ENCODE measurements around the gene PRKCB.
"Not testable (repeated sequence)": the region's sequence is repeated elsewhere in the genome, so short reads cannot be mapped to it uniquely, and the experiment has no call there.

PRKCB gene

DNA sequence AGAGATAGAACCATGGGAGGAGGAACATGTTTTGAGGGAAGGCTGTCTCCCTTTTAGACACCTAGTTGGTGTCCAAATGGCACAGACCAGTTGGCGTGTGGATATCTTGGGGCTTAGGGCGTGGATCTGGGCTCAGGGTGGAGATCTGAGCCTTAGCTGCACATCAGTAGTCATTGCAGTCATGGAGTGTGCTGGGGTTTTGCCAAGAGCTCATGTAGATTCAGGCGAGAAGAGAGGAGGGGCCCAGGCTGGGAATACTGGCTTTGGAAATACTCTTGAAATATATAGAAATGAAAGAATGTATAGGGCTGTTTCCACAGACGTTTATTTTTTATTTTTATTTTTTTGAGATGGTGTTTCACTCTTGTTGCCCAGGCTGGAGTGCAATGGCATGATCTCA is 92.0 kb downstream of the PRKCB start:
- no peak overlapping the region for H3K4me3 ChIP-seq (ENCODE audit: control insufficient read depth, low read depth, low read length)
- no peak for DNase-seq (ENCODE audit: low read depth)
- TF ChIP-seq, protein P1, sequence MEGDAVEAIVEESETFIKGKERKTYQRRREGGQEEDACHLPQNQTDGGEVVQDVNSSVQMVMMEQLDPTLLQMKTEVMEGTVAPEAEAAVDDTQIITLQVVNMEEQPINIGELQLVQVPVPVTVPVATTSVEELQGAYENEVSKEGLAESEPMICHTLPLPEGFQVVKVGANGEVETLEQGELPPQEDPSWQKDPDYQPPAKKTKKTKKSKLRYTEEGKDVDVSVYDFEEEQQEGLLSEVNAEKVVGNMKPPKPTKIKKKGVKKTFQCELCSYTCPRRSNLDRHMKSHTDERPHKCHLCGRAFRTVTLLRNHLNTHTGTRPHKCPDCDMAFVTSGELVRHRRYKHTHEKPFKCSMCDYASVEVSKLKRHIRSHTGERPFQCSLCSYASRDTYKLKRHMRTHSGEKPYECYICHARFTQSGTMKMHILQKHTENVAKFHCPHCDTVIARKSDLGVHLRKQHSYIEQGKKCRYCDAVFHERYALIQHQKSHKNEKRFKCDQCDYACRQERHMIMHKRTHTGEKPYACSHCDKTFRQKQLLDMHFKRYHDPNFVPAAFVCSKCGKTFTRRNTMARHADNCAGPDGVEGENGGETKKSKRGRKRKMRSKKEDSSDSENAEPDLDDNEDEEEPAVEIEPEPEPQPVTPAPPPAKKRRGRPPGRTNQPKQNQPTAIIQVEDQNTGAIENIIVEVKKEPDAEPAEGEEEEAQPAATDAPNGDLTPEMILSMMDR (IDR thresholded peaks at IDR 0.05; ENCODE audit: control insufficient read depth, insufficient read depth, low read depth, low read length, missing control alignments), result no peak

DNA sequence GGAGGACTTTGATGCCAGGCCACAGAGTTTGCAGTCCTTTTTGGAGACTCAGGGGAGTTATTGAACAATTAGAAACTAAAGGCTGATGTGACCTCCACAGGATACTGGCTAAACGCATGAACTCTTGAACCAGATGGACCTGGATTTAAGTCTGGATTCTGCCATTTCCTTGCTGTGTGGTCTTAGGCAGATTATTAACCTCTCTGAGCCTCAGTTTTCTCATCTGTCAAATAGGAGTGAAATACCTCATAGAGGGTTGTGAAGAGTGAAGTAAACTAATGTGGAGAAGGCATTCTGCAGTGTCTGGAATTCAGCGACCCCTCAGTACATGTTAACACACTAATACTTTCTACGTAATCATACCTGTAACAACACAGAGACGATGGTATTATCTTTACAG is 93.5 kb downstream of the PRKCB start:
- H3K4me3 ChIP-seq (ENCODE audit: control insufficient read depth, low read depth, low read length), result no peak overlapping the region
- TF ChIP-seq, protein P1 (IDR thresholded peaks at IDR 0.05; ENCODE audit: control insufficient read depth, insufficient read depth, low read depth, low read length, missing control alignments), result no peak
- DNase-seq (ENCODE audit: low read depth), result no peak

DNA sequence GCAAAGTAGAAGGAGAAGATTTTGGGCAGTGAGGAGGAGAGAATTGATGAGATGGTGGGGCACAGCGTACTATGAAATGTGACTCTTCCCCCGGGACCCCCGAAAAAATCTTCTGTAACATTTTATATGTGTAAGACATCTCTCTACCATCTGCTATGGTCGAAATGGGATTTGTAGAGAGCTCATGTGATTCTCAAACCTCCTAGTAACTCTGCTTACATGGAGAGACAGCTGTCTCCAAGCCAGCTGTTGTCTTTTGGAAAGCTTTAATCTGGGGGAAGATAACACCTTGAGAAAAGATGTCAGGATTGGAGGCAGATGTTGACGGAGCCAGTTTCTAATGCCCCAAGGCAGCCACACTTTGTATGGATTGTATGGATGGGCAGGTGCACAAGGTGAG is 94.1 kb downstream of the PRKCB start:
- no peak for DNase-seq (ENCODE audit: low read depth)
- H3K4me3 ChIP-seq (ENCODE audit: control insufficient read depth, low read depth, low read length), result no peak overlapping the region
- TF ChIP-seq, protein P1 (IDR thresholded peaks at IDR 0.05; ENCODE audit: control insufficient read depth, insufficient read depth, low read depth, low read length, missing control alignments), result no peak

DNA sequence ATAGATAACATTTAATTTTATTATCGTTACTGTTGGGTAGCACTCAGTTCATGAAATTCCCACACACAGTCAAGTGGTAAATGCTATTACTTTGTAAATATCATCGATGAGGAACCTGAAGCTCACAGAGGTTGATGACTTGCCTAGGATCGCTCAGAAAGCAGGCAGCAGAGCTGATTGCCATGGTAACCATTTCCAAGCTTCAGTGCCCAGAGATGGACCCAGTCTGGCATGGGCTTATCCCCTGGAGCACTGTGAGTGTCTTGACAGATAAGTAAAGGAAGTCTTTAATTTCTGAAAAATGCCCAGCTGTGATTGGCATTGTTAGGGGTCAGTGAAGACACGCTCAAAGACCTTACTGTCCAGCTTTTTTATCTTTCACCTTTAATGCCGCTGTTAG is 95.0 kb downstream of the PRKCB start:
- no peak overlapping the region for H3K4me3 ChIP-seq (ENCODE audit: control insufficient read depth, low read depth, low read length)
- DNase-seq (ENCODE audit: low read depth), result no peak
- TF ChIP-seq, protein P1 (IDR thresholded peaks at IDR 0.05; ENCODE audit: control insufficient read depth, insufficient read depth, low read depth, low read length, missing control alignments), result no peak

DNA sequence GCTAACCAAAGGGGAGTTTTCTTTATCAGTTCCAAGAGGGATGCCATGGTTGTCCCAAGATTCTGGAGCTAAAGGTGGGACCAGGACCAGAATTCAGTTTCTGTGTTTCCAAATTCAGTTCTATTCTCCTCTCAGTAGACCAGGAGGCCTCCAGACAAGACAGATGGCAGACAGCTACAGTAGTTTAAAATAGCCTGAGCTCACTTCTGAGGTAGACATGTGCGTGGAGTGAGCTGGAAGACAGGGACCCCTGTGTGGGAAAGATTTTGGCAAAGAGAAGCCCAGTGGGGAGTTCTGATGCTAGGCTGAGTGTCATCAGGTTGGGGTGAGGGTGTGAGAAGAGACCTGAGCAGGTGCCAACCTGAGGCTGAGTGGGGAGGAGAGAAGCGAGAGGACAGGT is 95.4 kb downstream of the PRKCB start:
- DNase-seq (ENCODE audit: low read depth), result no peak
- no peak overlapping the region for H3K4me3 ChIP-seq (ENCODE audit: control insufficient read depth, low read depth, low read length)
- TF ChIP-seq, protein P1 (IDR thresholded peaks at IDR 0.05; ENCODE audit: control insufficient read depth, insufficient read depth, low read depth, low read length, missing control alignments), result no peak

DNA sequence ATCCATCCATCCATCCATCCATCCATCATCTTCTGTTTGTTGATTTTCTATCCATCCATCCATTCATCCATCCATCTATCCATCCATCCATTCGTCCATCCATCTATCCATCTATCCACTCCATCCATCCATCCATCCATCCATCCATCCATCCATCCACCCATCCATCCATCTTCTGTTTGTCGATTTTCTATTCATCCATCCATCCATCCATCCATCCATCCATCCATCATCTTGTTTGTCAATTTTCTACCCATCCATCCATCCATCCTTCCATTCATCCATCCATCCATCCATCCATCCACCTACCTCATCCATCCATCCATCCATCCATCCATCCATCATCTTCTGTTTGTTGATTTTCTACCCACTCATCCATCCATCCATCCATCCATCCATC is 97.9 kb downstream of the PRKCB start:
- H3K4me3 ChIP-seq (ENCODE audit: control insufficient read depth, low read depth, low read length); DNase-seq (ENCODE audit: low read depth): not testable (repeated sequence)

DNA sequence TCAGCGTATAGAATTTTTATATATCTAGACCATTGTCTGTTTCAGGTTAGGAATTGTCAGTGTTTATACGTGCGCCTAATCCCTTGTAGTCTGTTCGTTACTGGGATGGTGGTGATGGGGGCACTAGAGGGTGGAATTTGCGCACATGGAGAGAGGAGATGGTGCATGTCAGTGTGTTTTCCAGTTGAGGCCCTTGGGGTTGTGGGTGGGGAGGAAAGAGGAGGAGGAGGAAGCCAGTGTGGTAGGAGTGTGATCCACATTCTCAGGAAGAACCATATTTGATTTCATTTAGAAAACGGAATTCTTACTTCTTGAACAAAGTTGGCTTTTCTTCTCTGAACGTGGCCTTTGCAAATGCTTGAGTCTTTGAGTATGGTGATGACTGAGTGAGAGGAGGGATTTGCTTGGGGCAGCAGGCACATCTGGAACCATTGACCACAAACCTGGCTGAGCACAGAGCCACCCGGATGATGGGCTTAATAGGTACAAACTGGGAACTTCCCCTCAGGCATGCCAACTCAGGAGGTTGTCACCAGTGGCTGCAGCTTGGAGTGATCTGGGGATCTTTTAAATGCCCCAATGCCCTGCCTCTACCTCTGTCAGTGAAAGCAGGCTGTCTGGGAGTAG is 98.9 kb downstream of the PRKCB start:
- H3K4me3 ChIP-seq (ENCODE audit: control insufficient read depth, low read depth, low read length), result no peak overlapping the region
- no peak for DNase-seq (ENCODE audit: low read depth)
- TF ChIP-seq, protein P1 (IDR thresholded peaks at IDR 0.05; ENCODE audit: control insufficient read depth, insufficient read depth, low read depth, low read length, missing control alignments), result no peak
